HepG2 (cell line): ENCODE data around the gene SLCO2B1. TPM values are rescaled to one million over a fixed set of nuclear protein-coding genes. Genes with fewer than 3 reads are reported as not detected.
A peak's percentile ranks its signal among the peaks of the same experiment; 100 is the strongest.

Experiments
- AGO1 ChIP-seq: fragments of 200-400 bp; formaldehyde crosslinking; IDR thresholded peaks from 2 replicates; pipeline ENCODE4 v1.6.1; 2017; ENCODE audit warnings: mild to moderate bottlenecking, low read depth, low read length, moderate library complexity; ENCODE audit not compliant: poor library complexity, severe bottlenecking
- DNMT1 ChIP-seq: sonication (generic); formaldehyde crosslinking; IDR thresholded peaks from 2 replicates; pipeline ENCODE4 v1.5.1; 2020; ENCODE audit warnings: mild to moderate bottlenecking, missing genetic modification reagents
- IRX3 ChIP-seq: sonication (generic); formaldehyde crosslinking; IDR thresholded peaks from 2 replicates; pipeline ENCODE4 v1.8.1; 2023; ENCODE audit warnings: mild to moderate bottlenecking, low read depth, missing genetic modification reagents, borderline replicate concordance
- KDM2A ChIP-seq: sonication (generic); formaldehyde crosslinking; IDR thresholded peaks from 2 replicates; pipeline ENCODE4 v1.4.0; 2020; ENCODE audit warnings: low read depth, missing genetic modification reagents, borderline replicate concordance
- MED13 ChIP-seq: sonication (generic); formaldehyde crosslinking; IDR thresholded peaks from 2 replicates; pipeline ENCODE4 v1.5.0; 2020; ENCODE audit warnings: missing genetic modification reagents
- PAX8 ChIP-seq: sonication (generic); formaldehyde crosslinking; IDR thresholded peaks from 2 replicates; pipeline ENCODE4 v1.8.0; 2022; ENCODE audit warnings: mild to moderate bottlenecking, missing genetic modification reagents, borderline replicate concordance
- SPEN ChIP-seq: sonication (generic); formaldehyde crosslinking; IDR thresholded peaks from 2 replicates; pipeline ENCODE4 v1.5.1; 2020; ENCODE audit warnings: low read depth, mild to moderate bottlenecking, missing genetic modification reagents
- TBP ChIP-seq: sonication (generic); formaldehyde crosslinking; IDR thresholded peaks from 2 replicates; pipeline ENCODE4 v1.5.0; 2020; ENCODE audit warnings: missing genetic modification reagents
- TSC22D2 ChIP-seq: sonication (generic); formaldehyde crosslinking; IDR thresholded peaks from 2 replicates; pipeline ENCODE4 v1.5.1; 2020; ENCODE audit warnings: missing genetic modification reagents, mild to moderate bottlenecking, borderline replicate concordance
- ZNF530 ChIP-seq: sonication (generic); formaldehyde crosslinking; IDR thresholded peaks from 2 replicates; pipeline ENCODE4 v1.5.0; 2020; ENCODE audit warnings: low read depth, mild to moderate bottlenecking, missing genetic modification reagents
- ZNF563 ChIP-seq: sonication (generic); formaldehyde crosslinking; IDR thresholded peaks from 2 replicates; pipeline ENCODE4 v1.8.0; 2022; ENCODE audit warnings: mild to moderate bottlenecking, moderate library complexity, missing genetic modification reagents
- ZNF775 ChIP-seq: sonication (generic); formaldehyde crosslinking; IDR thresholded peaks from 2 replicates; pipeline ENCODE4 v1.4.0; 2020; ENCODE audit warnings: missing genetic modification reagents, mild to moderate bottlenecking, moderate library complexity, borderline replicate concordance
- polyA plus RNA-seq, 8 experiments: library from polyadenylated mRNA; depleted of rRNA in 3 of 8; stranded (reverse) in 7 of 8; unstranded in 1 of 8; fragments of >200 nt; fragmentation: Illumina TruSeq in 4 of 8; extraction: Trizol in 4 of 8; gene quantifications; 2 replicates each; pipeline versions ENCODE4 v1.2.1 to v1.2.3, GENCODE V29; 2011 to 2016; ENCODE audit warnings: low read depth in 4 of 8, missing spikeins in 1 of 8, mixed read lengths in 1 of 8; ENCODE audit not compliant: insufficient read depth in 1 of 8
- total RNA-seq, 5 experiments: library from RNA; depleted of rRNA; stranded (reverse); fragments of >200 nt; fragmentation: Illumina TruSeq; extraction: Trizol; gene quantifications; 2 replicates each; pipeline ENCODE4 v1.2.3, GENCODE V29; 2016; ENCODE audit warnings: low read depth in 1 of 5
- TF ChIP-seq, protein P1 (sequence below): sonication (generic); formaldehyde crosslinking; IDR thresholded peaks from 2 replicates; pipeline ENCODE4 v1.5.1; 2020; ENCODE audit warnings: mild to moderate bottlenecking, missing genetic modification reagents, borderline replicate concordance
- TF ChIP-seq, protein P2 (sequence below): sonication (generic); formaldehyde crosslinking; IDR thresholded peaks from 2 replicates; pipeline ENCODE4 v1.4.0; 2020; ENCODE audit warnings: missing genetic modification reagents, borderline replicate concordance
- TF ChIP-seq, protein P3 (sequence below): sonication (generic); formaldehyde crosslinking; IDR thresholded peaks from 2 replicates; pipeline ENCODE4 v1.4.0; 2020; ENCODE audit warnings: missing genetic modification reagents; ENCODE audit errors: not compliant biosample characterization

SLCO2B1 gene
- total and polyA plus RNA-seq, 2 of the 13 experiments (the other 11 are each of a cell fraction or from before 2014, with no cell fraction given), result 15.3 to 19.8 TPM

DNA sequence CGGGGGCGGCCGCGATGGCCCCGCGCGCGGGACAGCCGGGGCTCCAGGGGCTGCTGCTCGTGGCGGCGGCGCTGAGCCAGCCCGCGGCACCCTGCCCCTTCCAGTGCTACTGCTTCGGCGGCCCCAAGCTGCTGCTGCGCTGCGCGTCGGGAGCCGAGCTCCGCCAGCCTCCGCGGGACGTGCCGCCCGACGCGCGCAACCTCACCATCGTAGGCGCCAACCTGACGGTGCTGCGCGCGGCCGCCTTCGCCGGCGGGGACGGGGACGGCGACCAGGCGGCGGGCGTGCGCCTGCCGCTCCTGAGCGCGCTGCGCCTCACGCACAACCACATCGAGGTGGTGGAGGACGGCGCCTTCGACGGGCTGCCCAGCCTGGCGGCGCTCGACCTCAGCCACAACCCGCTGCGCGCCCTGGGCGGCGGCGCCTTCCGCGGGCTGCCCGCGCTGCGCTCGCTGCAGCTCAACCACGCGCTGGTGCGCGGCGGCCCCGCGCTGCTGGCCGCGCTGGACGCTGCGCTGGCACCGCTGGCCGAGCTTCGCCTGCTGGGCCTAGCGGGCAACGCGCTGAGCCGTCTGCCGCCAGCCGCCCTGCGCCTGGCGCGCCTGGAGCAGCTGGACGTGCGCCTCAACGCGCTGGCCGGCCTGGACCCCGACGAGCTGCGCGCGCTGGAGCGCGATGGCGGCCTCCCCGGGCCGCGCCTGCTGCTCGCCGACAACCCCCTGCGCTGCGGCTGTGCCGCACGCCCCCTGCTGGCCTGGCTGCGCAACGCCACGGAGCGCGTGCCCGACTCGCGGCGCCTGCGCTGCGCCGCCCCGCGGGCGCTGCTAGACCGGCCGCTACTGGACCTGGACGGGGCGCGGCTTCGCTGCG, 90.4 kb downstream of the SLCO2B1 start (continued):
- TF ChIP-seq, protein P1, sequence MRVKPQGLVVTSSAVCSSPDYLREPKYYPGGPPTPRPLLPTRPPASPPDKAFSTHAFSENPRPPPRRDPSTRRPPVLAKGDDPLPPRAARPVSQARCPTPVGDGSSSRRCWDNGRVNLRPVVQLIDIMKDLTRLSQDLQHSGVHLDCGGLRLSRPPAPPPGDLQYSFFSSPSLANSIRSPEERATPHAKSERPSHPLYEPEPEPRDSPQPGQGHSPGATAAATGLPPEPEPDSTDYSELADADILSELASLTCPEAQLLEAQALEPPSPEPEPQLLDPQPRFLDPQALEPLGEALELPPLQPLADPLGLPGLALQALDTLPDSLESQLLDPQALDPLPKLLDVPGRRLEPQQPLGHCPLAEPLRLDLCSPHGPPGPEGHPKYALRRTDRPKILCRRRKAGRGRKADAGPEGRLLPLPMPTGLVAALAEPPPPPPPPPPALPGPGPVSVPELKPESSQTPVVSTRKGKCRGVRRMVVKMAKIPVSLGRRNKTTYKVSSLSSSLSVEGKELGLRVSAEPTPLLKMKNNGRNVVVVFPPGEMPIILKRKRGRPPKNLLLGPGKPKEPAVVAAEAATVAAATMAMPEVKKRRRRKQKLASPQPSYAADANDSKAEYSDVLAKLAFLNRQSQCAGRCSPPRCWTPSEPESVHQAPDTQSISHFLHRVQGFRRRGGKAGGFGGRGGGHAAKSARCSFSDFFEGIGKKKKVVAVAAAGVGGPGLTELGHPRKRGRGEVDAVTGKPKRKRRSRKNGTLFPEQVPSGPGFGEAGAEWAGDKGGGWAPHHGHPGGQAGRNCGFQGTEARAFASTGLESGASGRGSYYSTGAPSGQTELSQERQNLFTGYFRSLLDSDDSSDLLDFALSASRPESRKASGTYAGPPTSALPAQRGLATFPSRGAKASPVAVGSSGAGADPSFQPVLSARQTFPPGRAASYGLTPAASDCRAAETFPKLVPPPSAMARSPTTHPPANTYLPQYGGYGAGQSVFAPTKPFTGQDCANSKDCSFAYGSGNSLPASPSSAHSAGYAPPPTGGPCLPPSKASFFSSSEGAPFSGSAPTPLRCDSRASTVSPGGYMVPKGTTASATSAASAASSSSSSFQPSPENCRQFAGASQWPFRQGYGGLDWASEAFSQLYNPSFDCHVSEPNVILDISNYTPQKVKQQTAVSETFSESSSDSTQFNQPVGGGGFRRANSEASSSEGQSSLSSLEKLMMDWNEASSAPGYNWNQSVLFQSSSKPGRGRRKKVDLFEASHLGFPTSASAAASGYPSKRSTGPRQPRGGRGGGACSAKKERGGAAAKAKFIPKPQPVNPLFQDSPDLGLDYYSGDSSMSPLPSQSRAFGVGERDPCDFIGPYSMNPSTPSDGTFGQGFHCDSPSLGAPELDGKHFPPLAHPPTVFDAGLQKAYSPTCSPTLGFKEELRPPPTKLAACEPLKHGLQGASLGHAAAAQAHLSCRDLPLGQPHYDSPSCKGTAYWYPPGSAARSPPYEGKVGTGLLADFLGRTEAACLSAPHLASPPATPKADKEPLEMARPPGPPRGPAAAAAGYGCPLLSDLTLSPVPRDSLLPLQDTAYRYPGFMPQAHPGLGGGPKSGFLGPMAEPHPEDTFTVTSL (CRISPR knock-in tag), result no peak; the same call in 1 of the 2 replicates
- TF ChIP-seq, protein P2, sequence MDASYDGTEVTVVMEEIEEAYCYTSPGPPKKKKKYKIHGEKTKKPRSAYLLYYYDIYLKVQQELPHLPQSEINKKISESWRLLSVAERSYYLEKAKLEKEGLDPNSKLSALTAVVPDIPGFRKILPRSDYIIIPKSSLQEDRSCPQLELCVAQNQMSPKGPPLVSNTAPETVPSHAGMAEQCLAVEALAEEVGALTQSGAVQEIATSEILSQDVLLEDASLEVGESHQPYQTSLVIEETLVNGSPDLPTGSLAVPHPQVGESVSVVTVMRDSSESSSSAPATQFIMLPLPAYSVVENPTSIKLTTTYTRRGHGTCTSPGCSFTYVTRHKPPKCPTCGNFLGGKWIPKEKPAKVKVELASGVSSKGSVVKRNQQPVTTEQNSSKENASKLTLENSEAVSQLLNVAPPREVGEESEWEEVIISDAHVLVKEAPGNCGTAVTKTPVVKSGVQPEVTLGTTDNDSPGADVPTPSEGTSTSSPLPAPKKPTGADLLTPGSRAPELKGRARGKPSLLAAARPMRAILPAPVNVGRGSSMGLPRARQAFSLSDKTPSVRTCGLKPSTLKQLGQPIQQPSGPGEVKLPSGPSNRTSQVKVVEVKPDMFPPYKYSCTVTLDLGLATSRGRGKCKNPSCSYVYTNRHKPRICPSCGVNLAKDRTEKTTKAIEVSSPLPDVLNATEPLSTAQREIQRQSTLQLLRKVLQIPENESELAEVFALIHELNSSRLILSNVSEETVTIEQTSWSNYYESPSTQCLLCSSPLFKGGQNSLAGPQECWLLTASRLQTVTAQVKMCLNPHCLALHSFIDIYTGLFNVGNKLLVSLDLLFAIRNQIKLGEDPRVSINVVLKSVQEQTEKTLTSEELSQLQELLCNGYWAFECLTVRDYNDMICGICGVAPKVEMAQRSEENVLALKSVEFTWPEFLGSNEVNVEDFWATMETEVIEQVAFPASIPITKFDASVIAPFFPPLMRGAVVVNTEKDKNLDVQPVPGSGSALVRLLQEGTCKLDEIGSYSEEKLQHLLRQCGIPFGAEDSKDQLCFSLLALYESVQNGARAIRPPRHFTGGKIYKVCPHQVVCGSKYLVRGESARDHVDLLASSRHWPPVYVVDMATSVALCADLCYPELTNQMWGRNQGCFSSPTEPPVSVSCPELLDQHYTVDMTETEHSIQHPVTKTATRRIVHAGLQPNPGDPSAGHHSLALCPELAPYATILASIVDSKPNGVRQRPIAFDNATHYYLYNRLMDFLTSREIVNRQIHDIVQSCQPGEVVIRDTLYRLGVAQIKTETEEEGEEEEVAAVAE (CRISPR knock-in tag), result no peak
- TF ChIP-seq ZNF530 (CRISPR knock-in tag) (no peak), DNMT1 (CRISPR knock-in tag) (peak; percentile 14; the same call in 1 of the 2 replicates), TBP (CRISPR knock-in tag) (no peak), ZNF775 (CRISPR knock-in tag) (no peak), IRX3 (CRISPR knock-in tag) (peak; percentile 76; the same call in 1 of the 2 replicates), SPEN (CRISPR knock-in tag) (peak; percentile 32; the same call in 1 of the 2 replicates), AGO1 (no peak), KDM2A (CRISPR knock-in tag) (no peak; the same call in 1 of the 2 replicates), PAX8 (CRISPR knock-in tag) (0 out of 2 replicates have a peak, but pooled peaks have one; percentile 26), ZNF563 (peak; percentile 15; the same call in 1 of the 2 replicates), MED13 (CRISPR knock-in tag) (no peak), TSC22D2 (CRISPR knock-in tag) (peak; percentile 41; the same call in 1 of the 2 replicates)
- TF ChIP-seq, protein P3, sequence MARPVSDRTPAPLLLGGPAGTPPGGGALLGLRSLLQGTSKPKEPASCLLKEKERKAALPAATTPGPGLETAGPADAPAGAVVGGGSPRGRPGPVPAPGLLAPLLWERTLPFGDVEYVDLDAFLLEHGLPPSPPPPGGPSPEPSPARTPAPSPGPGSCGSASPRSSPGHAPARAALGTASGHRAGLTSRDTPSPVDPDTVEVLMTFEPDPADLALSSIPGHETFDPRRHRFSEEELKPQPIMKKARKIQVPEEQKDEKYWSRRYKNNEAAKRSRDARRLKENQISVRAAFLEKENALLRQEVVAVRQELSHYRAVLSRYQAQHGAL (CRISPR knock-in tag), result no peak
